GM19023 (cell line): Measurements from ENCODE around the gene NACC1.
"Not testable (repeated sequence)": the region's sequence is repeated elsewhere in the genome, so short reads cannot be mapped to it uniquely, and the experiment has no call there.

ENCODE experiments used
- ATAC-seq: cut with Tn5 transposase; IDR thresholded peaks from one replicate; pipeline ENCODE4 v1.9.1; 2021; ENCODE audit warnings: mild to moderate bottlenecking, moderate library complexity; ENCODE audit not compliant: unreplicated experiment

NACC1 gene

GRCh38 chr19:13160557-13160956, 42.5 kb downstream of the NACC1 start:
- ATAC-seq = no peak

GRCh38 chr19:13162724-13163608, 44.9 kb downstream of the NACC1 start:
- no peak for ATAC-seq

- no peak for ATAC-seq
These were observed 45.7 kb downstream of the NACC1 start for GRCh38 chr19:13163609-13164342.

GRCh38 chr19:13164343-13165161, 46.5 kb downstream of the NACC1 start:
- no peak for ATAC-seq

GRCh38 chr19:13165162-13165997, 47.3 kb downstream of the NACC1 start:
- ATAC-seq = no peak

- ATAC-seq = not testable (repeated sequence)
These were observed 48.1 kb downstream of the NACC1 start for GRCh38 chr19:13166151-13166550.

- ATAC-seq = no peak
These were observed 51.7 kb downstream of the NACC1 start for GRCh38 chr19:13169769-13170168.

GRCh38 chr19:13171146-13171545, 53.1 kb downstream of the NACC1 start:
- no peak for ATAC-seq

- ATAC-seq = no peak
These were observed 54.5 kb downstream of the NACC1 start for GRCh38 chr19:13172346-13173138.

GRCh38 chr19:13173139-13173737, 55.2 kb downstream of the NACC1 start:
- no peak for ATAC-seq

GRCh38 chr19:13176345-13176744, 58.3 kb downstream of the NACC1 start:
- no peak for ATAC-seq

GRCh38 chr19:13177584-13177983, 59.5 kb downstream of the NACC1 start:
- ATAC-seq = not testable (repeated sequence)

- ATAC-seq = not testable (repeated sequence)
These were observed 60.2 kb downstream of the NACC1 start for GRCh38 chr19:13178291-13178690.

- no peak for ATAC-seq
These were observed 63.8 kb downstream of the NACC1 start for GRCh38 chr19:13181747-13182388.

GRCh38 chr19:13184926-13185325, 66.9 kb downstream of the NACC1 start:
- not testable (repeated sequence) for ATAC-seq

GRCh38 chr19:13185763-13186657, 67.9 kb downstream of the NACC1 start:
- ATAC-seq = not testable (repeated sequence)

- ATAC-seq = not testable (repeated sequence)
These were observed 68.6 kb downstream of the NACC1 start for GRCh38 chr19:13186688-13187087.
